Measurements from ENCODE around the gene SPATA2. TPM values are rescaled to one million over a fixed set of nuclear protein-coding genes. Genes with fewer than 3 reads are reported as not detected.

The SPATA2 gene
- total RNA-seq, 1 donor from 2014 or later, result 4.0 TPM

DNA sequence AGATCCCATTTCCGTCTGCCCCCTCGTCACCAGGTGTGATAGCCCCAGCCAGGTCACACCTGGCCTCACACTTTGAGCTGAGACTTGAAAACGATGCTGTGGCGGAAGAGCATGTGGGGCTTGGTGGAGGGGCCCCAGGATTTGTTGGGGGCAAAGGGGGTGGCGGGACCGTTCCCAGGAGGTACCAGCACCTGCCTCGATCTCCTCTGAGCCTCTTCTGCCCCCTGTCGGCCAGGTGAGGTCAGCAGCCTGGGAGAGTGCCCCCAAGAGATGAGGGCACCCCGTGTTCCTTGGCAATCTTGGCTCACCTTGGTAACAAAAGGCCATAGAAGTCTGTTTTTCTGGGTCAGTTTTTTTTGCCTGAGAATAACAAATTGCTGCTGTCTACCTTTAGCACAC lies 25.4 kb downstream of the SPATA2 start:
- no peaks in the 10 kb centered on the region for H3K9me3 ChIP-seq (ENCODE audit: low read depth)
- peaks cover 4% of the 10 kb centered on the region for H3K36me3 Mint-ChIP-seq
- DNase-seq (ENCODE audit: low spot score), result no peak
- TF ChIP-seq, protein P1, sequence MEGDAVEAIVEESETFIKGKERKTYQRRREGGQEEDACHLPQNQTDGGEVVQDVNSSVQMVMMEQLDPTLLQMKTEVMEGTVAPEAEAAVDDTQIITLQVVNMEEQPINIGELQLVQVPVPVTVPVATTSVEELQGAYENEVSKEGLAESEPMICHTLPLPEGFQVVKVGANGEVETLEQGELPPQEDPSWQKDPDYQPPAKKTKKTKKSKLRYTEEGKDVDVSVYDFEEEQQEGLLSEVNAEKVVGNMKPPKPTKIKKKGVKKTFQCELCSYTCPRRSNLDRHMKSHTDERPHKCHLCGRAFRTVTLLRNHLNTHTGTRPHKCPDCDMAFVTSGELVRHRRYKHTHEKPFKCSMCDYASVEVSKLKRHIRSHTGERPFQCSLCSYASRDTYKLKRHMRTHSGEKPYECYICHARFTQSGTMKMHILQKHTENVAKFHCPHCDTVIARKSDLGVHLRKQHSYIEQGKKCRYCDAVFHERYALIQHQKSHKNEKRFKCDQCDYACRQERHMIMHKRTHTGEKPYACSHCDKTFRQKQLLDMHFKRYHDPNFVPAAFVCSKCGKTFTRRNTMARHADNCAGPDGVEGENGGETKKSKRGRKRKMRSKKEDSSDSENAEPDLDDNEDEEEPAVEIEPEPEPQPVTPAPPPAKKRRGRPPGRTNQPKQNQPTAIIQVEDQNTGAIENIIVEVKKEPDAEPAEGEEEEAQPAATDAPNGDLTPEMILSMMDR (IDR thresholded peaks at IDR 0.05), result no peak
- no peak for TF ChIP-seq EZH2phosphoT487 (IDR thresholded peaks at IDR 0.05)
- no peak for TF ChIP-seq EZH2 (IDR thresholded peaks at IDR 0.05)
- H3K4me1 ChIP-seq, result peaks cover 31% of the 10 kb centered on the region
- peaks cover 18% of the 10 kb centered on the region for H3K27me3 Mint-ChIP-seq (ENCODE audit: insufficient read depth, low read depth)
- H3K9ac ChIP-seq, result no peak overlapping the region
- no peak overlapping the region for H3K4me3 Mint-ChIP-seq
- no peaks in the 10 kb centered on the region for H3K79me2 ChIP-seq (ENCODE audit: low read depth)
- no peaks in the 10 kb centered on the region for H3K9me3 Mint-ChIP-seq
- no peak overlapping the region for H3K4me2 ChIP-seq
- H3K4me1 Mint-ChIP-seq, result peaks cover 72% of the 10 kb centered on the region
- no peaks in the 10 kb centered on the region for H3K27me3 ChIP-seq
- H3K4me3 ChIP-seq, result no peak overlapping the region
- H3K27ac Mint-ChIP-seq, result peak overlapping the region; percentile 80
- H4K20me1 ChIP-seq (ENCODE audit: low read depth), result peaks cover 4% of the 10 kb centered on the region
- H2AFZ ChIP-seq (replicated peaks), result no peak overlapping the region
- H3K36me3 ChIP-seq, result no peaks in the 10 kb centered on the region
- peaks cover 15% of the 10 kb centered on the region for H3F3A ChIP-seq (ENCODE audit: low read depth)
- no peak overlapping the region for H3K27ac ChIP-seq

DNA sequence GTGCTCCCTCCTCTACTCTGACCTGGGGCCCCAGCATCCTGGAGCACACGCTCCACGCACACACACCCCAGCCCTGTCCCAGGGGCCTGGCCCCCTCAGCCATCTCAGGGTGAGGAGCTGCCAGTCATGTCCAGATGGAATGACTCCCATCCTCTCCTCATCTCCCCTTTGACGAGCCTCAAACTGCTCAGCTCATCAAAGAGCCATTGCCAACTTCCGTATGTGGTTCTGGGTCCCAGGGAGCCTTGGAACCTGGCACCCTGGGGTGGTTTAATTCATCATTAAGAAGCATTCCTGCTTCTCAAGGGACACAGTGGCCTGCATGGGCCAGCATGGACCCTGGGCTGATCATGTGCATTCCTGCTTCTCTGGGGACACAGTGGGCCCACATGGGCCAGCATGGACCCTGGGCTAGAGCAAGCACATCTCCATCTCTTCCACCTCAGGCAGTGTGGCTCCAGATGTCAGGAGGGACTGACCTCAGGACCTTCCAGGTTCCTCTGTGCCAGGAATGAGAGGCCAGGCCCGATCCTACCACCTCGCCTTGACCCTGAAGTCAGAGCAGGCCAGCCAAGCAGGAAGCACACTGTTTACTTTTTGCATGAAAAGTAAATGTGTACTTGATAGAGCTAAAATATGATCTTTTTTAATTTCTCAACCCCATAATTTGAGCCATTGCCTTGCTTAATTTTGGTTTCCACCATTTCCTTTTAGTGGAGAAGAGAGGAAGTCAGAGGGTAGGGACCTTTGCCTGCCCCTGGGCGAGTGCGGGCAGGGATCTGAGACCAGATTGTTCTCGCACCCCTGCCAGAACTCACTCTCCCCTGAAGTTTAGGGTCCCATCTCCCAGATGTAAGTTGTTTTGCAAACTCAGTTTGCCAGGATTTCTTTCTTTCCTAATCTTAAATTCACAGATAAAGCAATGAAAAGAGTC lies 26.1 kb downstream of the SPATA2 start:
- Histone ChIP-seq H3K4me1 (peaks cover 31% of the 10 kb centered on the region), H3K4me2 (peak overlapping the region; percentile 56), H4K20me1 (ENCODE audit: low read depth) (peaks cover 4% of the 10 kb centered on the region), H3K27me3 (no peaks in the 10 kb centered on the region), H3F3A (ENCODE audit: low read depth) (peaks cover 15% of the 10 kb centered on the region), H3K27ac (no peak overlapping the region), H3K4me3 (no peak overlapping the region), H3K36me3 (no peaks in the 10 kb centered on the region), H2AFZ (replicated peaks) (no peak overlapping the region), H3K9ac (no peak overlapping the region), H3K79me2 (ENCODE audit: low read depth) (no peaks in the 10 kb centered on the region), H3K9me3 (ENCODE audit: low read depth) (no peaks in the 10 kb centered on the region)
- peaks cover 6% of the 10 kb centered on the region for H3K36me3 Mint-ChIP-seq
- H3K27me3 Mint-ChIP-seq (ENCODE audit: insufficient read depth, low read depth), result peaks cover 16% of the 10 kb centered on the region
- H3K27ac Mint-ChIP-seq, result peak overlapping the region; percentile 80
- H3K4me3 Mint-ChIP-seq, result no peak overlapping the region
- peaks cover 75% of the 10 kb centered on the region for H3K4me1 Mint-ChIP-seq
- no peak for TF ChIP-seq EZH2 (IDR thresholded peaks at IDR 0.05)
- TF ChIP-seq, protein P1 (IDR thresholded peaks at IDR 0.05), result no peak
- TF ChIP-seq EZH2phosphoT487 (IDR thresholded peaks at IDR 0.05), result no peak
- no peak for DNase-seq (ENCODE audit: low spot score)
- no peaks in the 10 kb centered on the region for H3K9me3 Mint-ChIP-seq

DNA sequence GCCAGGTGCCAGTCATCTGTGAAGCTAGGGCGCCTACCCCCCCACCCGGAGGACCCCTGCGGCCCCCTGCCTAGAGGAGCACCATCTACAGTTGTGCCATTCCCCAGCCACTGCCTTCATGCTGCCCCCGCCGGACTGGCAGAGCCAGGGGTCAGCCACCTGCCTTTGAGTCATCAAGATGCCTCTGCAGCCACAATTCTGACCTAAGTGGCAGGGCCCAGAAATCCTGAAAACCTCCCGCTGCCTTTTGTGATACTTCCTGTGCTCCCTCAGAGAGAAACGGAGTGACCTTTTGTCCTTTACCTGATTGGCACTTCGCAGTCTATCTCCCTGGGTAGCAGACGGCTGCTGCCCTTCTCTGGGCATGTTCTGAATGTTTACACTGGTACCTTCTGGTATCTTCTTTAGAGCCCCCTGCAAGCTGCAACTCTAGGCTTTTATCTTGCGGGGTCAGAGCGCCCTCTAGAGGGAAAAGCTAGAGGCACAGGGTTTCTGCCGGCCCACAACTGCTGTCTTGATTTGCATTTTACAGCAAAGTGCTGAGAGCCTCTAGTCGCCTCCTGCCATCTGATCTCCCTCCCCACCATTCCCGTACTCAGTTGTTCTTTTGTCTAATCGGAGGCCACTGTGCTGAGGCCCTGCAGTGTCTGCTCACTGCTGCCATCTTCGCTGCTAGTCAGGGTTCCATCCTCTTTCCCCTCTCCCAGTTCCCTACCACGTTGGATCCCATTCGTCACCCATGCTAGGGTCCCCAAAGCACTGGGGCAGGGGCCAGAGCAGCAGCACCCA lies 26.9 kb downstream of the SPATA2 start:
- no peak overlapping the region for H3K27ac ChIP-seq
- H3K4me2 ChIP-seq, result peak overlapping the region; percentile 56
- H3K27me3 ChIP-seq, result no peaks in the 10 kb centered on the region
- H3F3A ChIP-seq (ENCODE audit: low read depth), result peaks cover 15% of the 10 kb centered on the region
- H3K27ac Mint-ChIP-seq, result peak overlapping the region; percentile 96
- no peak overlapping the region for H2AFZ ChIP-seq (replicated peaks)
- peaks cover 69% of the 10 kb centered on the region for H3K4me1 Mint-ChIP-seq
- DNase-seq (ENCODE audit: low spot score), result peak; percentile 85
- peaks cover 6% of the 10 kb centered on the region for H3K36me3 Mint-ChIP-seq
- H3K9me3 Mint-ChIP-seq, result no peaks in the 10 kb centered on the region
- TF ChIP-seq EZH2phosphoT487 (IDR thresholded peaks at IDR 0.05), result no peak
- no peak for TF ChIP-seq EZH2 (IDR thresholded peaks at IDR 0.05)
- TF ChIP-seq, protein P1 (IDR thresholded peaks at IDR 0.05), result peak; percentile 94
- no peaks in the 10 kb centered on the region for H3K79me2 ChIP-seq (ENCODE audit: low read depth)
- peaks cover 31% of the 10 kb centered on the region for H3K4me1 ChIP-seq
- H3K9ac ChIP-seq, result no peak overlapping the region
- peaks cover 4% of the 10 kb centered on the region for H4K20me1 ChIP-seq (ENCODE audit: low read depth)
- no peaks in the 10 kb centered on the region for H3K9me3 ChIP-seq (ENCODE audit: low read depth)
- H3K4me3 Mint-ChIP-seq, result peak overlapping the region; percentile 62
- H3K36me3 ChIP-seq, result no peaks in the 10 kb centered on the region
- peaks cover 16% of the 10 kb centered on the region for H3K27me3 Mint-ChIP-seq (ENCODE audit: insufficient read depth, low read depth)
- H3K4me3 ChIP-seq, result no peak overlapping the region
